Osteoblast (primary cell): Measurements from ENCODE around the gene PPARG. TPM values are rescaled to one million over a fixed set of nuclear protein-coding genes. Genes with fewer than 3 reads are reported as not detected.

Experiments
- DNase-seq: peaks from one replicate; pipeline ENCODE4 v3.0.0; 2011; ENCODE audit warnings: low spot score, mixed read lengths; ENCODE audit not compliant: insufficient read length; ENCODE audit errors: missing footprints
- H2AFZ ChIP-seq: 2 replicates; pipeline ENCODE4 v1.6.0; 2011; ENCODE audit warnings: mild to moderate bottlenecking, low read length
- H3K27ac ChIP-seq: 2 replicates; pipeline ENCODE4 v1.5.1; 2011; ENCODE audit warnings: mild to moderate bottlenecking, low read depth, low read length, moderate library complexity
- H3K27me3 ChIP-seq: 2 replicates; pipeline ENCODE4 v1.6.0; 2012; ENCODE audit warnings: mild to moderate bottlenecking, control low read depth, inconsistent platforms, low read length, moderate library complexity; ENCODE audit not compliant: insufficient read depth
- H3K36me3 ChIP-seq: 2 replicates; pipeline ENCODE4 v1.5.1; 2011; ENCODE audit warnings: mild to moderate bottlenecking, low read length, control low read depth, moderate library complexity; ENCODE audit not compliant: insufficient read depth
- H3K4me1 ChIP-seq: 2 replicates; pipeline ENCODE4 v1.5.1; 2011; ENCODE audit warnings: mild to moderate bottlenecking, low read length, control low read depth, moderate library complexity; ENCODE audit not compliant: insufficient read depth
- H3K4me2 ChIP-seq: 2 replicates; pipeline ENCODE4 v1.6.0; 2011; ENCODE audit warnings: mild to moderate bottlenecking, low read length; ENCODE audit not compliant: insufficient read depth
- H3K4me3 ChIP-seq: fragments of 200-600 bp; sonication (generic); 3 replicates; pipeline ENCODE4 v1.5.1; 2012; ENCODE audit warnings: mild to moderate bottlenecking, low read length, inconsistent platforms; ENCODE audit not compliant: insufficient read depth
- H3K79me2 ChIP-seq: 2 replicates; pipeline ENCODE4 v1.6.0; 2012; ENCODE audit warnings: mild to moderate bottlenecking, low read length, control low read depth, inconsistent platforms; ENCODE audit not compliant: insufficient read depth
- H3K9me3 ChIP-seq: 2 replicates; pipeline ENCODE4 v1.5.1; 2011; ENCODE audit warnings: low read depth, low read length, control low read depth
- H4K20me1 ChIP-seq: 2 replicates; pipeline ENCODE4 v1.6.0; 2012; ENCODE audit warnings: mild to moderate bottlenecking, low read length, control low read depth; ENCODE audit not compliant: insufficient read depth
- small RNA-seq: library from RNA; depleted of rRNA; stranded (forward); fragments of <200 nt; gene quantifications from one replicate; pipeline ENCODE3, GENCODE V24; 2012
- total RNA-seq: library from RNA; depleted of rRNA; stranded (reverse); fragments of >200 nt; gene quantifications from 2 replicates; pipeline ENCODE4 v1.2.3, GENCODE V29; 2012
- TF ChIP-seq, protein P1 (sequence below): IDR thresholded peaks from 2 replicates; pipeline ENCODE4 v1.5.1; 2011; ENCODE audit warnings: mild to moderate bottlenecking, low read depth, low read length, moderate library complexity; ENCODE audit errors: extremely low read depth

PPARG gene
- total RNA-seq, 1 donor: 7.2 TPM

DNA sequence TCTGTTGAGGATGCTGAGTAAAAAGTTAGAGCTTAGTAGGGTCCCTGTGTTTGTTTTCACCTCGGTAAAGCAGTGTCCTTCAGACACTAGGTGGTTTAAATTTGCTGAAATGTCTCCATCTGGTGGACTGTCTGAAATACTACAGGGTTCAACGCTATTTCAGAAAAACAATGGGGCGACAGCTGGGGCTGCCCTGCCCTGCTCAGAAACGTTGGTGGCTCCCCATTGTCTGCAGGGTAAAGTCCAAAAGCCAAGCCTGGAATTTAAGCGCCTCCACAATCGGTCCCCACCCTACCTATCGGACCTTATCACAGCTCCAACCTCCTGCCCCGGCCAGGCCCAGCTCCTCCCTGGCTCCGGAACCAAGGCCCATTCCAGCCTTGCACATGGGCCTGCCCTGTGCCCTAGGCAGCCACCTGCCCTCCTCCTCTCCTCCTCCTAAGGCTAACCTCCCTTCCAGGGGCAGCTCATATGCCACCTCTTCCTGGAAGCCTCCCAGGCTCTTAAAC lies 191.1 kb downstream of the PPARG start:
- no peaks in the 10 kb centered on the region for H3K9me3 ChIP-seq
- no peaks in the 10 kb centered on the region for H3K36me3 ChIP-seq
- H4K20me1 ChIP-seq: no peaks in the 10 kb centered on the region
- H3K27me3 ChIP-seq: no peaks in the 10 kb centered on the region
- peak overlapping the region; percentile 52 for H2AFZ ChIP-seq
- no peak overlapping the region for H3K27ac ChIP-seq
- H3K4me1 ChIP-seq: peaks cover 22% of the 10 kb centered on the region
- DNase-seq: peak; percentile 86
- H3K4me3 ChIP-seq: no peak overlapping the region
- no peak overlapping the region for H3K4me2 ChIP-seq
- peaks cover 4% of the 10 kb centered on the region for H3K79me2 ChIP-seq
- TF ChIP-seq, protein P1, sequence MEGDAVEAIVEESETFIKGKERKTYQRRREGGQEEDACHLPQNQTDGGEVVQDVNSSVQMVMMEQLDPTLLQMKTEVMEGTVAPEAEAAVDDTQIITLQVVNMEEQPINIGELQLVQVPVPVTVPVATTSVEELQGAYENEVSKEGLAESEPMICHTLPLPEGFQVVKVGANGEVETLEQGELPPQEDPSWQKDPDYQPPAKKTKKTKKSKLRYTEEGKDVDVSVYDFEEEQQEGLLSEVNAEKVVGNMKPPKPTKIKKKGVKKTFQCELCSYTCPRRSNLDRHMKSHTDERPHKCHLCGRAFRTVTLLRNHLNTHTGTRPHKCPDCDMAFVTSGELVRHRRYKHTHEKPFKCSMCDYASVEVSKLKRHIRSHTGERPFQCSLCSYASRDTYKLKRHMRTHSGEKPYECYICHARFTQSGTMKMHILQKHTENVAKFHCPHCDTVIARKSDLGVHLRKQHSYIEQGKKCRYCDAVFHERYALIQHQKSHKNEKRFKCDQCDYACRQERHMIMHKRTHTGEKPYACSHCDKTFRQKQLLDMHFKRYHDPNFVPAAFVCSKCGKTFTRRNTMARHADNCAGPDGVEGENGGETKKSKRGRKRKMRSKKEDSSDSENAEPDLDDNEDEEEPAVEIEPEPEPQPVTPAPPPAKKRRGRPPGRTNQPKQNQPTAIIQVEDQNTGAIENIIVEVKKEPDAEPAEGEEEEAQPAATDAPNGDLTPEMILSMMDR: peak; percentile 70

DNA sequence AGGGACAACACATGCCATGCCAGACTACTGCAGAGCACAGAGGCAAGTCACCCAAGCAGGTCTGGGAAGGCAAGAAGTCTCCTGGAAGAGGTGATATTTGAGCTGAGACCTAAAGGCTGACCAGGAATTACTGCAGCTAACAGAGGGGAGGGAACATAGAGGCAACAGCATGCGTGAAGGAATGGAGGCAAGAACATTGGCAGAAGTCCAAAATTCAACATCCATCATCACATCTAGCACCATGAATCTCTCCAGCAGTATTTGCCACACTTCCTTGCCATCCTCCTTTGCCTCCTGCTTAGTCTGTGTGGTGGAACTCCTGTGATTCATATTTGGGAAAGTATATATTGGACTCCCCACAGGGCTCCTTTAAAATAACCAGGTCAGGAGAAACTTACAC lies 194.5 kb downstream of the PPARG start:
- no peaks in the 10 kb centered on the region for H3K27me3 ChIP-seq
- TF ChIP-seq, protein P1: no peak
- no peaks in the 10 kb centered on the region for H3K36me3 ChIP-seq
- H3K79me2 ChIP-seq: peaks cover 25% of the 10 kb centered on the region
- no peak overlapping the region for H3K27ac ChIP-seq
- no peaks in the 10 kb centered on the region for H3K9me3 ChIP-seq
- no peaks in the 10 kb centered on the region for H4K20me1 ChIP-seq
- no peak for DNase-seq
- H3K4me2 ChIP-seq: peak overlapping the region; percentile 99
- peak overlapping the region; percentile 98 for H2AFZ ChIP-seq
- peaks cover 14% of the 10 kb centered on the region for H3K4me1 ChIP-seq
- H3K4me3 ChIP-seq: peak overlapping the region; percentile 84

DNA sequence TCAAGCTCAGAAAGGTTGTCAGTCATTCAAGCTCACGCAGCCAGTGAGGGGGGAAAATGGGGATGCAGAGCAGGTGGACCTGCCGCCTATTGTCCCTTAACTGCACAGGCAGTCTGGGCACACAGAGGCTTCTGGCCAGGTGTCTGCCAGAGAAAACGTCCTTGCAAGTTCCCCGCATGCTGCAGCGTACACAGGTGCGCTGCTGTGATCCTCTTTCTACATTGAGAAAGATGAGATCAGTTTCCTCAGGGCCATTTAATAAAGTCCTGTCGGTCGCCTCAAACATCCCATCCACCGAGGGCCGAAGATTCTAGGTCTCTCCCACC lies 195.0 kb downstream of the PPARG start:
- no peak overlapping the region for H3K27ac ChIP-seq
- H3K27me3 ChIP-seq: no peaks in the 10 kb centered on the region
- H2AFZ ChIP-seq: peak overlapping the region; percentile 98
- H4K20me1 ChIP-seq: no peaks in the 10 kb centered on the region
- H3K79me2 ChIP-seq: peaks cover 29% of the 10 kb centered on the region
- H3K4me2 ChIP-seq: peak overlapping the region; percentile 99
- H3K9me3 ChIP-seq: no peaks in the 10 kb centered on the region
- peak overlapping the region; percentile 84 for H3K4me3 ChIP-seq
- peaks cover 14% of the 10 kb centered on the region for H3K4me1 ChIP-seq
- TF ChIP-seq, protein P1: no peak
- no peak for DNase-seq
- no peaks in the 10 kb centered on the region for H3K36me3 ChIP-seq

Small RNA genes within 50 kb of the gene (small RNA-seq; reads per million reads assigned to genes)
- not detected for gene AC091492.1

Other genes with a start within 250 kb of the PPARG start
- 2.4 and 3.3 TPM in 2 replicates for gene TIMP4, start 130.2 kb upstream of the PPARG start, total RNA-seq
- gene TSEN2, start 195.4 kb downstream of the PPARG start, total RNA-seq: 13.0 and 14.1 TPM in 2 replicates